Psoas muscle (tissue), 8 donors: ENCODE results near the gene ATAD3B. TPM values are rescaled to one million over a fixed set of nuclear protein-coding genes. Genes with fewer than 3 reads are reported as not detected.
"Not testable (repeated sequence)": the region's sequence is repeated elsewhere in the genome, so short reads cannot be mapped to it uniquely, and the experiment has no call there.

Source experiments
- ATAC-seq, 4 donors: fragments of 200-7000 bp; cut with Tn5 transposase; one replicate each; pipeline ENCODE4 v1.9.1; 2020; ENCODE audit warnings: moderate library complexity in 3 of 4, mild to moderate bottlenecking in 2 of 4
- DNase-seq, 2 donors: peaks; one replicate each; pipeline ENCODE4 v3.0.0-alpha.2; 2020
- H3K27ac ChIP-seq: fragments of 200-600 bp; one replicate; pipeline ENCODE4 v1.8.0; 2022
- H3K27me3 ChIP-seq, 3 donors: fragments of 200-600 bp in 1 of 3; one replicate each; pipeline versions ENCODE4 v1.6.1 to v1.8.0; 2013 to 2022; ENCODE audit warnings: low read length in 2 of 3, mild to moderate bottlenecking in 2 of 3, moderate library complexity in 1 of 3; ENCODE audit not compliant: insufficient read depth in 3 of 3
- H3K36me3 ChIP-seq, 2 donors: fragments of 200-600 bp in 1 of 2; one replicate each; pipeline versions ENCODE4 v1.6.1 to v1.8.0; 2013 to 2022; ENCODE audit warnings: low read depth in 1 of 2, mild to moderate bottlenecking in 1 of 2, moderate library complexity in 1 of 2; ENCODE audit not compliant: insufficient read depth in 1 of 2
- H3K4me1 ChIP-seq: fragments of 200-600 bp; one replicate; pipeline ENCODE4 v1.8.0; 2022
- H3K4me3 ChIP-seq: fragments of 200-600 bp; one replicate; pipeline ENCODE4 v1.8.0; 2022; ENCODE audit warnings: mild to moderate bottlenecking
- H3K9me3 ChIP-seq: fragments of 200-600 bp; one replicate; pipeline ENCODE4 v1.8.0; 2022
- WGBS, 3 donors: extraction: QIAGEN DNeasy Blood & Tissue Kit; methylation state at CpG; one replicate each; pipeline versions ENCODE4 v1.1.6 to v1.1.7; 2013; 5-methylcytosine and 5-hydroxymethylcytosine counted together
- intact Hi-C, 2 donors: fragments of 100-400 bp; cut with DNase I; formaldehyde crosslinking; loops; one replicate each; pipeline versions ENCODE4 v1.11.0 to v1.14.2; 2022
- polyA plus RNA-seq, 3 donors: library from polyadenylated mRNA; stranded (reverse); fragments of 200-250 nt; gene quantifications; one replicate each; pipeline ENCODE4 v1.2.3, GENCODE V29; 2013
- total RNA-seq, 4 donors: library from RNA; stranded (reverse); fragmentation: NEBNext Ultra II Directional in 2 of 4; extraction: Animal tissue kit (Norgen Biotek cat#: 25700) in 2 of 4; gene quantifications; one replicate each; pipeline versions ENCODE4 v1.2.1 to v1.2.4, GENCODE V29; 2021 to 2023
- TF ChIP-seq, protein P1 (sequence below): fragments of 200-600 bp; IDR thresholded peaks from one replicate; pipeline ENCODE4 v1.8.0; 2022; ENCODE audit warnings: antibody characterized with exemption
- donor health status: healthy with polysubstance abuse.
- donor health status: DM: no; HTN: no; CAD: no; lungs with moderate emphysema.
- donor health status: Bipolar disorder and iron deficiency.
- donor health status: healthy.
- donor health status: DM: yes; HTN: yes; CAD: no.
- donor health status: DM: no; HTN: no; CAD: no.
- donor health status: DM: no; HTN: no; CAD: no.
- donor health status: DM: yes; HTN: yes; CAD: no.

Gene ATAD3B
- total and polyA plus RNA-seq, 7 donors: 4.6 to 19.4 (median 9.8) TPM

DNA sequence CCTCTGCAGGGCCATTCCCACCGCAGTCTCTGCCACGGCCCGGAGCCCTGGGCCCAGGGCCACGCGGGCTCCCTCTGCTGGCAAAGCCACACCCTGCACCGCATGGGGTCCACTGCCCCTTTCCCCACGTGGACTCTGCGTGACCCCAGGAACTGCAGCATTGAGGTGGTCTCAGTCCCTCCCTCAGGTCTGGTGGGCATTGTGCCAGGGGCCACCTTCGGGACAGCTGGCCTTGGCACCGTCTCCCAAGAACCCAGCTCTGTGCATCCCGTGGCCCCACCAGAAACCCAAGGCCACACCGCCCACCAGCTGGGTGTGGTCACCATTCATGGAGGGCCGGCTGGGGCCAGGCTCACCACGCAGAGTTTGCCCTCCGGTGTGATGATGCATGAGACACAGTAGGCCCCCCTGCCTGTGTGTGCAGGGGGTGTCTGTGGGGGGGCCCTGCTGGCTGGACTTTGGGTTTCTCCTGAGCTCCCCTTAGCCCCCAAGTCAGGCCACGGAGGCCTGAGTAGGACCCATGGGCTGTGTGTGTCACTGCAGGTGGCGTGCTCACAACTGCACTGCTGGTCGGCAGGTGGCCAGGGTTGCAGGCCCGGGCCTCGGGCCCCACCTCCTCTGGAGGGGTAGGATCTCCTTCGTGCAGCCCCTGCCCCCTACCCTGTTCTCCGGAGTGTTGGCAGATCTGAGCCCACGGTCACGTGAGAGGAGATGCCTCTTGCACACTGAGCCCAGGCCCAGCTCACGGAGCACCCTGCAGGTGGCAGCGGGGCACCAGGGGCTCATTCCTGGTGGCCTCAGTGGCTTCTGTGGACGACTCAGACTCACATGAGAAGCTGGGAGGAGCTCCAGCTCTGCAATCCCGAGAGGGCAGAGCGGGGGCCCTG, 30.3 kb upstream of the ATAD3B start:
- TF ChIP-seq, protein P1, sequence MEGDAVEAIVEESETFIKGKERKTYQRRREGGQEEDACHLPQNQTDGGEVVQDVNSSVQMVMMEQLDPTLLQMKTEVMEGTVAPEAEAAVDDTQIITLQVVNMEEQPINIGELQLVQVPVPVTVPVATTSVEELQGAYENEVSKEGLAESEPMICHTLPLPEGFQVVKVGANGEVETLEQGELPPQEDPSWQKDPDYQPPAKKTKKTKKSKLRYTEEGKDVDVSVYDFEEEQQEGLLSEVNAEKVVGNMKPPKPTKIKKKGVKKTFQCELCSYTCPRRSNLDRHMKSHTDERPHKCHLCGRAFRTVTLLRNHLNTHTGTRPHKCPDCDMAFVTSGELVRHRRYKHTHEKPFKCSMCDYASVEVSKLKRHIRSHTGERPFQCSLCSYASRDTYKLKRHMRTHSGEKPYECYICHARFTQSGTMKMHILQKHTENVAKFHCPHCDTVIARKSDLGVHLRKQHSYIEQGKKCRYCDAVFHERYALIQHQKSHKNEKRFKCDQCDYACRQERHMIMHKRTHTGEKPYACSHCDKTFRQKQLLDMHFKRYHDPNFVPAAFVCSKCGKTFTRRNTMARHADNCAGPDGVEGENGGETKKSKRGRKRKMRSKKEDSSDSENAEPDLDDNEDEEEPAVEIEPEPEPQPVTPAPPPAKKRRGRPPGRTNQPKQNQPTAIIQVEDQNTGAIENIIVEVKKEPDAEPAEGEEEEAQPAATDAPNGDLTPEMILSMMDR: peak; percentile 87
- Histone ChIP-seq H3K27ac (no peak overlapping the region), H3K36me3 (no peaks in the 10 kb centered on the region), H3K27me3 (peaks cover 0 to 8% (median 0%) of the 10 kb centered on the region in 3 donors), H3K4me3 (peak overlapping the region; percentile 18), H3K9me3 (no peaks in the 10 kb centered on the region), H3K4me1 (peaks cover 18% of the 10 kb centered on the region)
- 18 to 27% (median 22%) methylated on average over 28 to 29 of the region's 29 CpGs for WGBS, 3 donors
- DNase-seq (peak; percentile 64 to 80), ATAC-seq (peak; percentile 82 to 95 (median 88))
- intact Hi-C loops: loop anchor here in 1 of 2 donors (5.0 kb wide), 1 partner anchor 34 kb away; the partner anchor contains the start of gene MRPL20

DNA sequence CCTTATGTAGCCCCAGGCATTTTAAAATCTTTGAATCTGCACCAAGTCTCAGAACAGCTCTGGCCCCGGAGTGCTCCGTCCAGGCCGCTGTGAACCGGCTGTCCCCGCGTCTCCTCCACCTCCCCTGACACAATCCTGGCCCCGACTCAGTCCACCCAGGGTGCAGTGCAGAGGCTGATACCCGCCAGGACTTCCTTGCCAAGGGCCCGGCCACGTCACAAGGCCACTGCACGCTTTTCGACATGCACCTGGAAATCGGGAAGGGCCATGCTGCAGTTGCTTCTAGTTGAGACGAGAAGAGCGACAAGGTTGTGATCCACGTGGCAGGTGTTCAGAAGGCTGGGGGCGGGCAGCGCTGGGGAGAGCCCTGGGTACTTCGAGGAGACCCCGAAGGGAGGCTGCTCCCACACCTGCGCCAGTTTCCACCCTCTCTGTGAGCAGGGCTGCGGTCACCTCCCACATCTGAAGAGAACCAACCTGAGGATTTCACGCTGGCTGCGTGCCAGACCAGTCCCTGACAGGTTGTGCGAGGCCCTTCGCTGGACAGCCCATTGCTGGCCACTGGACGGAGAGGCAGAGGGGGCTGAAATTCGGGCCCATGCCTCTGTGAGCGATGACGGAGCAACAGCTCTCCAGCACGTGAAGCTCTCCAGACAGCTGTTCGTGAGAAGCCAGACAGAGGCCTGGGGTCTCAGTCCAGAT, 29.3 kb upstream of the ATAD3B start:
- Histone ChIP-seq H3K27me3 (peaks cover 0 to under 1% (median 0%) of the 10 kb centered on the region in 3 donors), H3K36me3 (no peaks in the 10 kb centered on the region), H3K4me3 (no peak overlapping the region), H3K9me3 (no peaks in the 10 kb centered on the region), H3K4me1 (peaks cover 9% of the 10 kb centered on the region), H3K27ac (no peak overlapping the region)
- intact Hi-C loops: loop anchor here in 1 of 2 donors (5.0 kb wide), 1 partner anchor 35 kb away; the partner anchor contains the start of gene MRPL20
- 55 to 57% (median 56%) methylated on average over 32 of the region's 32 CpGs for WGBS, 3 donors
- peak; percentile 13 to 34 (median 20) for ATAC-seq
- TF ChIP-seq, protein P1: no peak
- peak in 1 of 2 donors; percentile 22 for DNase-seq

DNA sequence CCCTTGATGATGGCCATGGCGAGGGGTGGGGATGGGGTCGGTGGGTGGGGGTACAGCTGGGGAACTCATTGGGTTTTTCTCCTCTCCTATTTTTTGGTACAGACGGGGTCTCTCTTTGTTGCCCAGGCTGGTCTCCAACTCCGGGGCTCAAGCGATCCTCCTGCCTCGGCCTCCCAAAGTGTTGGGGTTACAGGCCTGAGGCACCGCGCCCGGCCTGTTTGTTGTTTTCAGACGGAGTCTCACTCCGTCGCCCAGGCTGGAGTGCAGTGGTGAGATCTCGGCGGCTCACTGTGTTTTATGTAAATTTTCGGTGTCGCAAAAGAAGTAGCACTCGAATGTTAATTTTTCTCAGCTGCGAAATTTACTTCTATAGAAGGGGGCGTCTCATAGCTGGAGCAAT, 24.9 kb upstream of the ATAD3B start:
- intact Hi-C loops, H3K9me3 ChIP-seq, H3K4me3 ChIP-seq, ATAC-seq, H3K27me3 ChIP-seq, DNase-seq, H3K4me1 ChIP-seq, H3K27ac ChIP-seq, H3K36me3 ChIP-seq: not testable (repeated sequence)
- WGBS, 3 donors: 90 to 94% (median 91%) methylated on average over 17 to 19 of the region's 19 CpGs

DNA sequence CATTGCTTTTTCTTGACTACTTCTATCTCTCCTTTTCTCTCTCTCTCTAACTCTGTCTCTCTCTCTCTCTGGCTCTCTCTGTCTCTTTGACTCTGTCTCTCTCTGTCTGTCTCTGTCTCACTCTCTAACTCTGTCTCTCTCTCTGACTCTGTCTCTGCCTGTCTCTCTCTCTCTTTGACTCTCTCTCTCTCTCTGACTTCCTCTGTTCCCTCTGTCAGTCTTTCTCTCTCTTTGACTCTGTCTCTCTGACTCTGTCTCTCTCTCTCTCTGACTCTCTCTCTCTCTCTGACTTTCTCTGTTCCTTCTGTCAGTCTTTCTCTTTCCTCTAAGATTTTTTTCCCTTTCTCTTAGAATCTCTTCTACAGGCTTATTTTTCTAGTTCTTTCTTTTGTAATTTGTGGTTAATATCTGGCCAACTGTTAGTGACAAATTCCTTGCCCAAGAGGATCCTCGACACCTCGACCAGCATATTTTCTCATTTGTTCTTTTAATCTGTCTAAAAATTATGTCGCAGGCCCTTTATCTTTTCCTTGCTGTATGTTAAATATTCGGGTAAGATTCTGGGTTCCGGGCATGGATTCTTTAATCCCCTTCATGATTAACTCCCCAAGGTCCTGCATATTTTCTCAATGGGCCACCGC, 22.3 kb upstream of the ATAD3B start, which contains the start of gene ATAD3C:
TSS of gene ATAD3C (plus strand) at position 591 of the 641 bp plus-strand sequence. CDS start 995 bp downstream, outside the sequence.
- DNase-seq: no peak
- Histone ChIP-seq H3K27me3 (no peaks in the 10 kb centered on the region), H3K36me3 (no peaks in the 10 kb centered on the region), H3K9me3 (no peaks in the 10 kb centered on the region), H3K4me3 (no peak within 1 kb of the TSS), H3K4me1 (no peaks in the 10 kb centered on the region), H3K27ac (no peak within 1 kb of the TSS)
- no peak for ATAC-seq
- intact Hi-C loops: no loop called here
- 76 to 84% (median 81%) methylated on average over 6 of the region's 6 CpGs for WGBS, 3 donors
- TF ChIP-seq, protein P1: no peak

DNA sequence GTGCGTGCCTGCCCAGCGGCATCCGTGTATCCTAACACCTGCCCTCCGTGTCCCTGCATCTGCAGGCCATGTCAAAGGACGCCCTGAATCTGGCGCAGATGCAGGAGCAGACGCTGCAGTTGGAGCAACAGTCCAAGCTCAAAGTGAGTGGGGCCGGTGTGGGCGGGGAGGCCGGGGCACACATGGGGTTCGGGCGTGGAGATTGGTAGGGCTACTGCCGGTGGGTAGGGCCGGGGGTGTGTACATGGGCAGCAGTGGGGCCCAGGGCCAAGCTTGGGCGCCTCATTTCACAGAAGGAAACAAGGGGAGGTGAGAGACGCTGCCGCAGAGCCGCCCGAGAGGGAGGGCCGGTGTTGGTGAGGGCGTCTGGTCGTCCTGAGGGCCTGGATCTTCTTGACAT, 20.9 kb upstream of the ATAD3B start:
- H3K27me3 ChIP-seq, intact Hi-C loops, H3K36me3 ChIP-seq, H3K27ac ChIP-seq, ATAC-seq, H3K9me3 ChIP-seq, H3K4me1 ChIP-seq, H3K4me3 ChIP-seq, DNase-seq: not testable (repeated sequence)
- WGBS, 3 donors: 77 to 80% (median 79%) methylated on average over 22 of the region's 22 CpGs
